Endothelial cell of umbilical vein (primary cell): ENCODE results near the gene SKP1. TPM values are rescaled to one million over a fixed set of nuclear protein-coding genes. Genes with fewer than 3 reads are reported as not detected.

Experiments used
- BruUV-seq: library from RNA; stranded (reverse); fragments of 400-500 nt; replicated peaks from 2 replicates; lab custom pipeline; 2021; lab: Mats Ljungman, UMichigan
- CTCF ChIA-PET: fragments of 300-600, 350-600 bp; sonication (Branson Sonifier 250); formaldehyde crosslinking; loops from one replicate; lab custom pipeline; 2021; ENCODE audit warnings: antibody characterized with exemption, inconsistent platforms; lab: Charles Lee
- POLR2A ChIA-PET: fragments of 300-600, 350-600 bp; sonication (Branson Sonifier 250); formaldehyde crosslinking; loops from one replicate; lab custom pipeline; 2021; ENCODE audit warnings: antibody characterized with exemption, inconsistent platforms; lab: Charles Lee
- DNase-seq: peaks from one replicate; pipeline ENCODE4 v3.0.0-alpha.2; 2011; ENCODE audit warnings: low read depth, low spot score
- FAIRE-seq: peaks from 2 replicates; lab custom pipeline; 2011; peaks lifted over from hg19 to GRCh38; lab: Jason Lieb, UNC
- H2AFZ ChIP-seq: 2 replicates; pipeline ENCODE4 v1.6.0; 2012; ENCODE audit warnings: low read depth, low read length, control low read depth, inconsistent platforms
- H3K27ac ChIP-seq: 2 replicates; pipeline ENCODE4 v1.5.1; 2011; ENCODE audit warnings: low read depth, mild to moderate bottlenecking, control low read depth, low read length, moderate library complexity; ENCODE audit not compliant: insufficient read depth
- H3K27me3 ChIP-seq, 2 experiments: 2 replicates each; pipeline versions ENCODE4 v1.6.0 to v1.6.1; 2011; ENCODE audit warnings: low read length in 2 of 2, mixed read lengths in 1 of 2; ENCODE audit not compliant: control insufficient read depth in 2 of 2, insufficient read depth in 2 of 2
- H3K36me3 ChIP-seq, 2 experiments: 2 replicates in 1 of 2; 3 replicates in 1 of 2; pipeline ENCODE4 v1.5.1; 2011; ENCODE audit warnings: low read length in 2 of 2, mild to moderate bottlenecking in 1 of 2, moderate library complexity in 1 of 2; ENCODE audit not compliant: control insufficient read depth in 2 of 2, insufficient read depth in 2 of 2; ENCODE audit errors: extremely low read depth in 1 of 2
- H3K4me1 ChIP-seq: 3 replicates; pipeline ENCODE4 v1.5.1; 2011; ENCODE audit warnings: mild to moderate bottlenecking, low read length; ENCODE audit not compliant: control insufficient read depth, insufficient read depth; ENCODE audit errors: extremely low read depth
- H3K4me2 ChIP-seq: 2 replicates; pipeline ENCODE4 v1.6.1; 2011; ENCODE audit warnings: low read length, control low read depth, mixed read lengths; ENCODE audit not compliant: insufficient read depth
- H3K4me3 ChIP-seq, 3 experiments: fragments of 200-600 bp in 1 of 3; sonication (generic), shearing (Covaris generic) in 1 of 3; replicated peaks in 1 of 3; 2 replicates each; pipeline ENCODE4 v1.5.1; 2011 to 2016; ENCODE audit warnings: control low read depth in 3 of 3, low read length in 3 of 3, mild to moderate bottlenecking in 2 of 3, inconsistent platforms in 1 of 3, low read depth in 1 of 3, moderate library complexity in 1 of 3; ENCODE audit not compliant: insufficient read depth in 1 of 3
- H3K79me2 ChIP-seq: 2 replicates; pipeline ENCODE4 v1.6.0; 2012; ENCODE audit warnings: low read length, inconsistent platforms; ENCODE audit not compliant: control insufficient read depth, insufficient read depth
- H3K9ac ChIP-seq: replicated peaks from 2 replicates; pipeline ENCODE3; 2011; ENCODE audit warnings: low read length, control low read depth; ENCODE audit not compliant: insufficient read depth; ENCODE audit errors: extremely low read depth
- H3K9me1 ChIP-seq: replicated peaks from 3 replicates; pipeline ENCODE4 v1.6.0; 2011; ENCODE audit warnings: mild to moderate bottlenecking, low read length; ENCODE audit not compliant: control insufficient read depth, insufficient read depth; ENCODE audit errors: extremely low read depth
- H3K9me3 ChIP-seq: replicated peaks from 2 replicates; pipeline ENCODE4 v1.5.1; 2012; ENCODE audit warnings: low read length, inconsistent platforms; ENCODE audit not compliant: control insufficient read depth, insufficient read depth
- H4K20me1 ChIP-seq: replicated peaks from 2 replicates; pipeline ENCODE3; 2011; ENCODE audit warnings: mild to moderate bottlenecking, low read length; ENCODE audit not compliant: control insufficient read depth, insufficient read depth; ENCODE audit errors: extremely low read depth
- CTCF ChIP-seq, 2 donors: IDR thresholded peaks; 1 replicate in 1 of 2; 2 replicates in 1 of 2; pipeline ENCODE4 v1.5.1; 2011; ENCODE audit warnings: low read length in 2 of 2, mild to moderate bottlenecking in 2 of 2, moderate library complexity in 2 of 2, control low read depth in 1 of 2, inconsistent platforms in 1 of 2, low read depth in 1 of 2; ENCODE audit not compliant: insufficient read depth in 1 of 2; ENCODE audit errors: extremely low read depth in 1 of 2
- JUN ChIP-seq: IDR thresholded peaks from 2 replicates; pipeline ENCODE4 v1.6.1; 2011; ENCODE audit warnings: borderline replicate concordance, low read depth; ENCODE audit not compliant: insufficient read length, insufficient read depth
- dilution Hi-C: fragments of 300-500 bp; cut with MboI; formaldehyde crosslinking; loops from one replicate; pipeline ENCODE4 v1.15.0; 2019; ENCODE audit warnings: low sequenced_read_pairs; ENCODE audit not compliant: extremely low pct_ligation_motif_present
- intact Hi-C: fragments of 100-400 bp; cut with micrococcal nuclease; formaldehyde crosslinking; loops from one replicate; pipeline ENCODE4 v1.10.0; 2022
- polyA plus RNA-seq, 4 experiments: library from polyadenylated mRNA; depleted of rRNA in 3 of 4; stranded (reverse) in 3 of 4; unstranded in 1 of 4; fragments of >200 nt; gene quantifications; 2 replicates each; pipeline versions ENCODE4 v1.2.1 to v1.2.3, GENCODE V29; 2011 to 2012; ENCODE audit warnings: missing spikeins in 1 of 4
- total RNA-seq: library from RNA; stranded (reverse); gene quantifications from 2 replicates; pipeline ENCODE4 v1.2.3, GENCODE V29; 2021

The SKP1 gene
- total and polyA plus RNA-seq, 2 donors (not counting 3 experiments of a cell fraction or from before 2014, with no cell fraction given) = 214 to 320 TPM

- Histone ChIP-seq H3K27me3 (no peaks in the 10 kb centered on the region), H3K36me3 (peaks cover 16 to 37% of the 10 kb centered on the region in 2 experiments), H3K9me1 (no peaks in the 10 kb centered on the region), H3K4me2 (no peak overlapping the region), H2AFZ (no peak overlapping the region), H3K4me1 (no peaks in the 10 kb centered on the region), H3K4me3 (no peak overlapping the region), H3K27ac (no peak overlapping the region), H4K20me1 (no peaks in the 10 kb centered on the region), H3K9ac (no peak overlapping the region), H3K9me3 (no peaks in the 10 kb centered on the region), H3K79me2 (peaks cover 17% of the 10 kb centered on the region)
- DNase-seq (peak; percentile 69), FAIRE-seq (peak; percentile 96)
- ChIA-PET CTCF (interaction anchor here (1.0 to 15.2 kb wide), 10 partner anchors 10 to 143 kb away, joined by 3 to 517 read pairs (median 6); partner anchors contain the start of gene TCF7), POLR2A (no interaction called here)
- TF ChIP-seq JUN = no peak
- TF ChIP-seq CTCF (IDR thresholded peaks at IDR 0.05; ENCODE audit: extremely low read depth in 1 of 2, insufficient read depth in 1 of 2, low read depth in 1 of 2, low read length in 2 of 2) = peak; percentile 83 to 93
- no TSS peak for BruUV-seq
- dilution Hi-C loops (no loop called here), intact Hi-C loops (loop anchor here (1.0 kb wide), 1 partner anchor 107 kb away; no protein-coding TSS in a partner anchor)
Observed at GRCh38 chr5:134145779-134146581, 30.8 kb downstream of the SKP1 start.
